B cell (primary cell): ENCODE data around the gene RNF19B. TPM values are rescaled to one million over a fixed set of nuclear protein-coding genes. Genes with fewer than 3 reads are reported as not detected.
A peak's percentile ranks its signal among the peaks of the same experiment; 100 is the strongest.

ENCODE experiments used
- ATAC-seq: fragments of 200-7000 bp; cut with Tn5 transposase; one replicate; pipeline ENCODE4 v1.10.0; 2021; ENCODE audit warnings: low read depth, mild to moderate bottlenecking, moderate number of reproducible peaks, moderate library complexity
- CTCF ChIA-PET: fragments of 350-600 bp; sonication (Branson Sonifier 250); formaldehyde crosslinking; loops from one replicate; lab custom pipeline; 2021; ENCODE audit warnings: antibody characterized with exemption, inconsistent platforms; lab: Charles Lee
- POLR2A ChIA-PET: fragments of 350-600 bp; sonication (Branson Sonifier 250); formaldehyde crosslinking; loops from one replicate; lab custom pipeline; 2021; ENCODE audit warnings: antibody characterized with exemption; lab: Charles Lee
- DNase-seq: peaks from one replicate; pipeline ENCODE4 v3.0.0; 2013
- H2AFZ ChIP-seq: 2 replicates; pipeline ENCODE4 v1.6.1; 2012; ENCODE audit warnings: mild to moderate bottlenecking, low read depth, low read length; ENCODE audit not compliant: insufficient read depth, poor library complexity, severe bottlenecking
- H3K27ac ChIP-seq, 2 donors: 1 replicate in 1 of 2; 2 replicates in 1 of 2; pipeline ENCODE4 v1.5.1; 2012 to 2013; ENCODE audit warnings: low read length in 2 of 2, mild to moderate bottlenecking in 2 of 2, moderate library complexity in 1 of 2
- H3K27me3 ChIP-seq, 4 experiments: fragments of 200-600 bp in 1 of 4; sonication (generic) in 1 of 4; replicated peaks in 1 of 4; 1 replicate in 2 of 4; 2 replicates in 2 of 4; pipeline versions ENCODE4 v1.6.1 to v1.7.0; 2013 to 2016; ENCODE audit warnings: low read length in 3 of 4, mild to moderate bottlenecking in 2 of 4, mixed read lengths in 1 of 4, moderate library complexity in 1 of 4; ENCODE audit not compliant: insufficient read depth in 4 of 4, control insufficient read depth in 3 of 4; ENCODE audit errors: control extremely low read depth in 1 of 4
- H3K36me3 ChIP-seq, 2 experiments: replicated peaks in 1 of 2; 1 replicate in 1 of 2; 2 replicates in 1 of 2; pipeline versions ENCODE4 v1.6.1 to v1.7.1; 2013; ENCODE audit warnings: low read length in 1 of 2; ENCODE audit not compliant: insufficient read depth in 2 of 2, control insufficient read depth in 1 of 2; ENCODE audit errors: control extremely low read depth in 1 of 2, extremely low read depth in 1 of 2
- H3K4me1 ChIP-seq, 2 donors: fragments of 200-600 bp in 1 of 2; sonication (generic) in 1 of 2; 1 replicate in 1 of 2; 2 replicates in 1 of 2; pipeline versions ENCODE4 v1.5.1 to v1.6.1; 2013 to 2017; ENCODE audit warnings: low read length in 2 of 2; ENCODE audit not compliant: control insufficient read depth in 2 of 2, insufficient read depth in 2 of 2
- H3K4me2 ChIP-seq: replicated peaks from 2 replicates; pipeline ENCODE3; 2012; ENCODE audit warnings: mild to moderate bottlenecking, low read depth, low read length; ENCODE audit not compliant: poor library complexity, severe bottlenecking
- H3K4me3 ChIP-seq, 5 experiments: fragments of 200-600 bp in 1 of 5; sonication (generic) in 1 of 5; 1 replicate in 3 of 5; 2 replicates in 2 of 5; pipeline versions ENCODE4 v1.5.1 to v1.7.0; 2011 to 2016; ENCODE audit warnings: low read length in 4 of 5, mild to moderate bottlenecking in 4 of 5, low read depth in 2 of 5, control low read depth in 1 of 5, moderate library complexity in 1 of 5; ENCODE audit not compliant: insufficient read depth in 1 of 5; ENCODE audit errors: control extremely low read depth in 1 of 5, extremely low read depth in 1 of 5
- H3K79me2 ChIP-seq: fragments of 200-600 bp; sonication (generic); one replicate; pipeline ENCODE4 v1.6.0; 2016; ENCODE audit warnings: low read length; ENCODE audit not compliant: control insufficient read depth, insufficient read depth
- H3K9ac ChIP-seq: fragments of 200-600 bp; sonication (generic); 2 replicates; pipeline ENCODE4 v1.6.1; 2017; ENCODE audit warnings: mild to moderate bottlenecking, low read length, moderate library complexity
- H3K9me3 ChIP-seq, 3 donors: one replicate each; pipeline versions ENCODE4 v1.6.1 to v1.7.1; 2013; ENCODE audit warnings: low read length in 2 of 3; ENCODE audit not compliant: control insufficient read depth in 2 of 3, insufficient read depth in 1 of 3; ENCODE audit errors: control extremely low read depth in 1 of 3
- H4K20me1 ChIP-seq: 2 replicates; pipeline ENCODE4 v1.6.0; 2012; ENCODE audit warnings: mild to moderate bottlenecking, low read length; ENCODE audit not compliant: insufficient read depth, control insufficient read depth, poor library complexity, severe bottlenecking
- H3K27ac Mint-ChIP-seq: one replicate; pipeline ENCODE4 v1.8.0; 2021; ENCODE audit warnings: mixed read lengths
- H3K27me3 Mint-ChIP-seq: one replicate; pipeline ENCODE4 v1.8.0; 2021; ENCODE audit warnings: mixed read lengths
- H3K4me1 Mint-ChIP-seq: one replicate; pipeline ENCODE4 v1.8.0; 2021; ENCODE audit warnings: mixed read lengths
- H3K4me3 Mint-ChIP-seq: one replicate; pipeline ENCODE4 v1.8.0; 2021; ENCODE audit warnings: mixed read lengths
- H3K9me3 Mint-ChIP-seq: one replicate; pipeline ENCODE4 v1.8.0; 2022; ENCODE audit warnings: mixed read lengths; ENCODE audit not compliant: insufficient read depth
- EZH2 ChIP-seq: IDR thresholded peaks from 2 replicates; pipeline ENCODE4 v1.6.1; 2012; ENCODE audit warnings: borderline replicate concordance, low read depth, mild to moderate bottlenecking, moderate library complexity, low read length; ENCODE audit not compliant: insufficient read depth, poor library complexity, severe bottlenecking
- WGBS: methylation state at CpG from one replicate; pipeline ENCODE4 v1.1.5; 2013; ENCODE audit warnings: missing lambda C conversion rate; ENCODE audit not compliant: insufficient coverage; 5-methylcytosine and 5-hydroxymethylcytosine counted together
- intact Hi-C: fragments of 100-400 bp; cut with micrococcal nuclease; formaldehyde crosslinking; loops from one replicate; pipeline ENCODE4 v1.10.0; 2022
- polyA plus RNA-seq: library from polyadenylated mRNA; depleted of rRNA; stranded (reverse); fragments of >200 nt; gene quantifications from 2 replicates; pipeline ENCODE4 v1.2.3, GENCODE V29; 2012
- total RNA-seq, 2 donors: library from RNA; stranded (reverse); fragments of 120-200 nt in 1 of 2; gene quantifications; 1 replicate in 1 of 2; 2 replicates in 1 of 2; pipeline versions ENCODE4 v1.2.3 to v1.2.4, GENCODE V29; 2013 to 2022
- TF ChIP-seq, protein P1 (sequence below): fragments of 200-600 bp; IDR thresholded peaks from one replicate; pipeline ENCODE4 v1.8.0; 2022; ENCODE audit warnings: antibody characterized with exemption, mild to moderate bottlenecking

The RNF19B gene
- total and polyA plus RNA-seq, 2 donors (not counting 1 experiment from before 2014, with no cell fraction given) = 29.9 to 40.3 TPM

GRCh38 chr1:32980080-32980479 lies 15.5 kb upstream of the RNF19B start:
- ChIA-PET CTCF (interaction anchor here (0.9 to 2.6 kb wide), 6 partner anchors 12 to 74 kb away, joined by 3 to 13 read pairs (median 6); partner anchors contain the start of gene RNF19B), POLR2A (interaction anchor here (1.2 to 2.3 kb wide), 6 partner anchors 10 to 163 kb away, joined by 3 to 20 read pairs (median 10); partner anchors contain the start of genes RNF19B, S100PBP and YARS1)
- H3K27me3 ChIP-seq = no peaks in the 10 kb centered on the region
- H2AFZ ChIP-seq = no peak overlapping the region
- Mint-ChIP-seq H3K27ac (peak overlapping the region; percentile 84), H3K4me1 (peaks cover 43% of the 10 kb centered on the region), H3K4me3 (peak overlapping the region; percentile 34), H3K9me3 (no peaks in the 10 kb centered on the region), H3K27me3 (no peaks in the 10 kb centered on the region)
- H3K4me1 ChIP-seq = peaks cover 34 to 44% of the 10 kb centered on the region in 2 donors
- H3K9ac ChIP-seq = no peak overlapping the region
- no peaks in the 10 kb centered on the region for H3K79me2 ChIP-seq
- H3K36me3 ChIP-seq = no peaks in the 10 kb centered on the region
- ATAC-seq = no peak
- H3K4me3 ChIP-seq = no peak overlapping the region
- intact Hi-C loops = no loop called here
- H4K20me1 ChIP-seq = no peaks in the 10 kb centered on the region
- peaks cover 0 to 6% (median 0%) of the 10 kb centered on the region in 3 donors for H3K9me3 ChIP-seq
- no peak for DNase-seq
- peak overlapping the region; percentile 70 to 87 for H3K27ac ChIP-seq
- peak overlapping the region; percentile 81 for H3K4me2 ChIP-seq
- TF ChIP-seq, protein P1, sequence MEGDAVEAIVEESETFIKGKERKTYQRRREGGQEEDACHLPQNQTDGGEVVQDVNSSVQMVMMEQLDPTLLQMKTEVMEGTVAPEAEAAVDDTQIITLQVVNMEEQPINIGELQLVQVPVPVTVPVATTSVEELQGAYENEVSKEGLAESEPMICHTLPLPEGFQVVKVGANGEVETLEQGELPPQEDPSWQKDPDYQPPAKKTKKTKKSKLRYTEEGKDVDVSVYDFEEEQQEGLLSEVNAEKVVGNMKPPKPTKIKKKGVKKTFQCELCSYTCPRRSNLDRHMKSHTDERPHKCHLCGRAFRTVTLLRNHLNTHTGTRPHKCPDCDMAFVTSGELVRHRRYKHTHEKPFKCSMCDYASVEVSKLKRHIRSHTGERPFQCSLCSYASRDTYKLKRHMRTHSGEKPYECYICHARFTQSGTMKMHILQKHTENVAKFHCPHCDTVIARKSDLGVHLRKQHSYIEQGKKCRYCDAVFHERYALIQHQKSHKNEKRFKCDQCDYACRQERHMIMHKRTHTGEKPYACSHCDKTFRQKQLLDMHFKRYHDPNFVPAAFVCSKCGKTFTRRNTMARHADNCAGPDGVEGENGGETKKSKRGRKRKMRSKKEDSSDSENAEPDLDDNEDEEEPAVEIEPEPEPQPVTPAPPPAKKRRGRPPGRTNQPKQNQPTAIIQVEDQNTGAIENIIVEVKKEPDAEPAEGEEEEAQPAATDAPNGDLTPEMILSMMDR = no peak
- no peak for TF ChIP-seq EZH2
- over 99% methylated on average over 10 of the region's 10 CpGs for WGBS

GRCh38 chr1:32978854-32979253 lies 14.2 kb upstream of the RNF19B start:
- Histone ChIP-seq H3K4me3 (no peak overlapping the region), H3K9me3 (peaks cover 0 to 6% (median 0%) of the 10 kb centered on the region in 3 donors), H3K27me3 (no peaks in the 10 kb centered on the region), H3K36me3 (no peaks in the 10 kb centered on the region), H3K9ac (no peak overlapping the region), H2AFZ (no peak overlapping the region), H3K4me1 (peaks cover 26 to 33% of the 10 kb centered on the region in 2 donors), H3K27ac (no peak overlapping the region), H3K79me2 (no peaks in the 10 kb centered on the region), H4K20me1 (no peaks in the 10 kb centered on the region), H3K4me2 (no peak overlapping the region)
- Mint-ChIP-seq H3K9me3 (no peaks in the 10 kb centered on the region), H3K4me1 (peaks cover 37% of the 10 kb centered on the region), H3K27me3 (no peaks in the 10 kb centered on the region), H3K27ac (peak overlapping the region; percentile 4), H3K4me3 (no peak overlapping the region)
- DNase-seq = no peak
- ChIA-PET CTCF (no interaction called here), POLR2A (no interaction called here)
- no peak for ATAC-seq
- TF ChIP-seq, protein P1 = no peak
- intact Hi-C loops = no loop called here
- WGBS = 100% methylated on average over 1 of the region's 4 CpGs
